Upper lobe of left lung (tissue), 6 donors: ENCODE data around the gene ERICH6B. TPM values are rescaled to one million over a fixed set of nuclear protein-coding genes. Genes with fewer than 3 reads are reported as not detected.

Experiments used
- ATAC-seq, 2 donors: fragments of 200-7000 bp; cut with Tn5 transposase; one replicate each; pipeline ENCODE4 v1.9.1; 2022; ENCODE audit warnings: mild to moderate bottlenecking in 2 of 2, moderate library complexity in 2 of 2; ENCODE audit not compliant: low FRiP score in 2 of 2
- DNase-seq, 2 donors: peaks; one replicate each; pipeline ENCODE4 v3.0.0-alpha.2; 2019 to 2020
- H3K27ac ChIP-seq, 4 donors: fragments of 200-600 bp; sonication (generic); one replicate each; pipeline ENCODE4 v1.5.1; 2016 to 2019
- H3K27me3 ChIP-seq, 4 donors: fragments of 200-600 bp; sonication (generic); one replicate each; pipeline ENCODE4 v1.5.1; 2017 to 2019
- H3K36me3 ChIP-seq, 4 donors: fragments of 200-600 bp; sonication (generic); one replicate each; pipeline ENCODE4 v1.5.1; 2016 to 2019
- H3K4me1 ChIP-seq, 4 donors: fragments of 200-600 bp; sonication (generic); one replicate each; pipeline ENCODE4 v1.5.1; 2018 to 2019
- H3K4me3 ChIP-seq, 4 donors: fragments of 200-600 bp; sonication (generic); one replicate each; pipeline ENCODE4 v1.5.1; 2017 to 2019; ENCODE audit warnings: mild to moderate bottlenecking in 2 of 4, moderate library complexity in 1 of 4
- H3K9me3 ChIP-seq, 4 donors: fragments of 200-600 bp; sonication (generic); one replicate each; pipeline ENCODE4 v1.5.1; 2018 to 2019
- CTCF ChIP-seq, 6 experiments: fragments of 450-650 bp in 4 of 6; fragments of 200-600 bp in 2 of 6; sonication (generic) in 2 of 6; IDR thresholded peaks; one replicate each; pipeline ENCODE4 v1.5.1; 2016 to 2019; ENCODE audit warnings: antibody characterized with exemption in 6 of 6
- EP300 ChIP-seq, 4 donors: sonication (generic); formaldehyde crosslinking; IDR thresholded peaks; one replicate each; pipeline ENCODE4 v1.5.1; 2017; ENCODE audit warnings: antibody characterized with exemption in 4 of 4, control low read depth in 2 of 4
- POLR2A ChIP-seq, 4 donors: fragments of 450-650 bp; IDR thresholded peaks; one replicate each; pipeline ENCODE4 v1.5.1; 2016 to 2017; ENCODE audit warnings: antibody characterized with exemption in 4 of 4, mild to moderate bottlenecking in 2 of 4
- POLR2AphosphoS5 ChIP-seq, 2 donors: sonication (generic); formaldehyde crosslinking; IDR thresholded peaks; one replicate each; pipeline ENCODE4 v1.5.1; 2017; ENCODE audit warnings: antibody characterized with exemption in 2 of 2
- WGBS, 2 donors: methylation state at CpG; one replicate each; pipeline ENCODE4 v1.1.5; 2017 to 2018; 5-methylcytosine and 5-hydroxymethylcytosine counted together
- total RNA-seq, 6 donors: library from RNA; depleted of rRNA in 4 of 6; stranded (reverse); fragments of >200 nt in 4 of 6; gene quantifications; one replicate each; pipeline versions ENCODE4 v1.1.0 to v1.2.1, GENCODE V29; 2016 to 2021
- donor health status: DM: no; HTN: no; CAD: no; lungs with moderate emphysema.
- donor health status: DM: no; HTN: yes; CAD: no; lungs with severe emphysema.

Gene ERICH6B
- total RNA-seq, 6 donors from 2014 or later = not detected

GRCh38 chr13:45508776-45509175, 106.8 kb downstream of the ERICH6B start:
- Histone ChIP-seq H3K9me3 (no peaks in the 10 kb centered on the region), H3K27ac (no peak overlapping the region), H3K27me3 (no peaks in the 10 kb centered on the region), H3K36me3 (peaks cover 22 to 84% (median 48%) of the 10 kb centered on the region in 4 donors), H3K4me3 (no peak overlapping the region), H3K4me1 (peaks cover 0 to 7% (median 2%) of the 10 kb centered on the region in 4 donors)
- ATAC-seq (no peak), DNase-seq (no peak)
- TF ChIP-seq EP300 (IDR thresholded peaks at IDR 0.05) = no peak
- WGBS, 2 donors = 83 to 87% methylated on average over 7 of the region's 7 CpGs

GRCh38 chr13:45506811-45507210, 108.7 kb downstream of the ERICH6B start:
- no peaks in the 10 kb centered on the region for H3K27me3 ChIP-seq
- TF ChIP-seq CTCF (IDR thresholded peaks at IDR 0.05) (no peak), POLR2AphosphoS5 (IDR thresholded peaks at IDR 0.05) (no peak), EP300 (IDR thresholded peaks at IDR 0.05) (no peak), POLR2A (IDR thresholded peaks at IDR 0.05) (no peak)
- H3K4me1 ChIP-seq = peaks cover 0 to 5% (median under 1%) of the 10 kb centered on the region in 4 donors
- WGBS, 2 donors = 74 to 85% methylated on average over 6 of the region's 6 CpGs
- H3K27ac ChIP-seq = no peak overlapping the region
- no peak overlapping the region for H3K4me3 ChIP-seq
- peak in 1 of 2 donors; percentile 31 for DNase-seq
- H3K9me3 ChIP-seq = no peaks in the 10 kb centered on the region
- no peak for ATAC-seq
- peaks cover 28 to 86% (median 50%) of the 10 kb centered on the region in 4 donors for H3K36me3 ChIP-seq

GRCh38 chr13:45503658-45504057, 111.9 kb downstream of the ERICH6B start:
- H3K27me3 ChIP-seq = no peaks in the 10 kb centered on the region
- peaks cover 0 to 4% (median 2%) of the 10 kb centered on the region in 4 donors for H3K4me1 ChIP-seq
- no peak overlapping the region for H3K27ac ChIP-seq
- H3K4me3 ChIP-seq = no peak overlapping the region
- DNase-seq = no peak
- TF ChIP-seq POLR2A (IDR thresholded peaks at IDR 0.05) (no peak), CTCF (IDR thresholded peaks at IDR 0.05) (no peak), EP300 (IDR thresholded peaks at IDR 0.05) (no peak), POLR2AphosphoS5 (IDR thresholded peaks at IDR 0.05) (no peak)
- no peaks in the 10 kb centered on the region for H3K9me3 ChIP-seq
- peaks cover 21 to 75% (median 37%) of the 10 kb centered on the region in 4 donors for H3K36me3 ChIP-seq
- ATAC-seq = peak in 1 of 2 donors; percentile 11

DNA sequence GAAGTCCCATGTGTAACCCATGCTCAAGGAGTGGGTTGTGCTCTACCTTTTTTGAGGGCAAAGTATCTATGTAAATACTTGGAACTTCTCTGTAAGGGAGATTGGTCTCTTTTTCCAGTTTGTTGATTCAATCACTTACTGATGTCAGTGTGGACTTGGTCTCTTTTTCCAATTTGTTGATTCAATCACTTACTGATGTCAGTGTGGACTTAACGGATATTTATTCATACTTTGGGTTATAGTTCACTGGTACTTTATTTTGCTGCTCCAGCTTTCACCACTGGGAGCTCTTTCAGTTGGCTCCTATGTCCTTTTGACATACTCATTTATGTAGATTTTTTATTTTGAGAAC, 114.4 kb downstream of the ERICH6B start:
- Histone ChIP-seq H3K36me3 (peaks cover 18 to 86% (median 48%) of the 10 kb centered on the region in 4 donors), H3K9me3 (no peaks in the 10 kb centered on the region), H3K4me1 (peaks cover 0 to 4% (median 2%) of the 10 kb centered on the region in 4 donors), H3K27me3 (no peaks in the 10 kb centered on the region), H3K27ac (no peak overlapping the region), H3K4me3 (no peak overlapping the region)
- no peak for ATAC-seq
- TF ChIP-seq POLR2AphosphoS5 (IDR thresholded peaks at IDR 0.05) (no peak), CTCF (IDR thresholded peaks at IDR 0.05) (no peak), EP300 (IDR thresholded peaks at IDR 0.05) (no peak), POLR2A (IDR thresholded peaks at IDR 0.05) (no peak)
- no peak for DNase-seq
- 80 to 96% methylated on average over 1 of the region's 1 CpG for WGBS, 2 donors

GRCh38 chr13:45500492-45501174, 114.9 kb downstream of the ERICH6B start:
- no peak overlapping the region for H3K4me3 ChIP-seq
- H3K27me3 ChIP-seq = no peaks in the 10 kb centered on the region
- DNase-seq = no peak
- peaks cover 0 to 4% (median 2%) of the 10 kb centered on the region in 4 donors for H3K4me1 ChIP-seq
- ATAC-seq = peak in 1 of 2 donors; percentile 34
- TF ChIP-seq POLR2A (IDR thresholded peaks at IDR 0.05) = no peak
- H3K27ac ChIP-seq = no peak overlapping the region
- peaks cover 13 to 86% (median 50%) of the 10 kb centered on the region in 4 donors for H3K36me3 ChIP-seq
- H3K9me3 ChIP-seq = no peaks in the 10 kb centered on the region
- 44 to 60% methylated on average over 4 of the region's 4 CpGs for WGBS, 2 donors

- Histone ChIP-seq H3K27ac (no peak overlapping the region), H3K4me1 (peaks cover 0 to 4% (median 2%) of the 10 kb centered on the region in 4 donors), H3K27me3 (no peaks in the 10 kb centered on the region), H3K36me3 (peaks cover 0 to 86% (median 39%) of the 10 kb centered on the region in 4 donors), H3K9me3 (no peaks in the 10 kb centered on the region), H3K4me3 (no peak overlapping the region)
- ATAC-seq = no peak
- TF ChIP-seq POLR2A (IDR thresholded peaks at IDR 0.05) = no peak
- TF ChIP-seq CTCF (IDR thresholded peaks at IDR 0.05) = no peak
- no peak for TF ChIP-seq POLR2AphosphoS5 (IDR thresholded peaks at IDR 0.05)
- TF ChIP-seq EP300 (IDR thresholded peaks at IDR 0.05) = no peak
- DNase-seq = no peak
- 84 to 93% methylated on average over 7 of the region's 7 CpGs for WGBS, 2 donors
Measured at GRCh38 chr13:45496942-45497341, 118.6 kb downstream of the ERICH6B start.
